KG1 (cell line): Measurements from ENCODE around the gene FRAS1.
A peak's percentile ranks its signal among the peaks of the same experiment; 100 is the strongest.
"Not testable (repeated sequence)": the region's sequence is repeated elsewhere in the genome, so short reads cannot be mapped to it uniquely, and the experiment has no call there.

ENCODE experiments used
- DNase-seq: peaks from one replicate; lab custom pipeline; 2025; lab: John Stamatoyannopoulos, UW

Gene FRAS1

GRCh38 chr4:78057135-78057599, at the start of gene FRAS1:
Gene FRAS1 (plus strand): TSS chr4:78057323. CDS start chr4:78058010, 687 bp downstream.
- DNase-seq: peak; percentile 21

GRCh38 chr4:78011003-78011402, 46.1 kb upstream of the FRAS1 start:
- DNase-seq: not testable (repeated sequence)

GRCh38 chr4:78014889-78015886, 41.9 kb upstream of the FRAS1 start:
- no peak for DNase-seq

GRCh38 chr4:78018271-78019049, 38.7 kb upstream of the FRAS1 start:
- DNase-seq: no peak

- DNase-seq: no peak
These were observed 37.7 kb upstream of the FRAS1 start for GRCh38 chr4:78019414-78019813.

GRCh38 chr4:78020677-78021076, 36.4 kb upstream of the FRAS1 start:
- no peak for DNase-seq

GRCh38 chr4:78022517-78022916, 34.6 kb upstream of the FRAS1 start:
- DNase-seq: no peak

GRCh38 chr4:78024085-78024484, 33.0 kb upstream of the FRAS1 start:
- DNase-seq: no peak

- DNase-seq: no peak
These were observed 32.5 kb upstream of the FRAS1 start for GRCh38 chr4:78024576-78025091.

GRCh38 chr4:78031417-78031950, 25.6 kb upstream of the FRAS1 start:
- no peak for DNase-seq

GRCh38 chr4:78032446-78032845, 24.7 kb upstream of the FRAS1 start:
- no peak for DNase-seq

GRCh38 chr4:78032929-78033328, 24.2 kb upstream of the FRAS1 start:
- DNase-seq: no peak

- no peak for DNase-seq
These were observed 23.3 kb upstream of the FRAS1 start for GRCh38 chr4:78033861-78034260.

- DNase-seq: no peak
These were observed 18.4 kb upstream of the FRAS1 start for GRCh38 chr4:78038704-78039103.

GRCh38 chr4:78039678-78040077, 17.4 kb upstream of the FRAS1 start:
- no peak for DNase-seq

GRCh38 chr4:78040431-78040830, 16.7 kb upstream of the FRAS1 start:
- no peak for DNase-seq

- DNase-seq: no peak
These were observed 9.8 kb upstream of the FRAS1 start for GRCh38 chr4:78047366-78047765.

- DNase-seq: no peak
These were observed 626 bp upstream of the FRAS1 start for GRCh38 chr4:78056265-78057129.

GRCh38 chr4:78057600-78058550, 752 bp downstream of the FRAS1 start:
- DNase-seq: peak; percentile 48
